HG02763 (cell line): ENCODE data around the gene ZMYND19.
"Not testable (repeated sequence)": the region's sequence is repeated elsewhere in the genome, so short reads cannot be mapped to it uniquely, and the experiment has no call there.

Experiments used
- ATAC-seq: cut with Tn5 transposase; IDR thresholded peaks from one replicate; pipeline ENCODE4 v1.9.1; 2021; ENCODE audit warnings: mild to moderate bottlenecking, moderate library complexity; ENCODE audit not compliant: unreplicated experiment

Gene ZMYND19

GRCh38 chr9:137564134-137564533, 26.2 kb downstream of the ZMYND19 start:
- ATAC-seq, result no peak

DNA sequence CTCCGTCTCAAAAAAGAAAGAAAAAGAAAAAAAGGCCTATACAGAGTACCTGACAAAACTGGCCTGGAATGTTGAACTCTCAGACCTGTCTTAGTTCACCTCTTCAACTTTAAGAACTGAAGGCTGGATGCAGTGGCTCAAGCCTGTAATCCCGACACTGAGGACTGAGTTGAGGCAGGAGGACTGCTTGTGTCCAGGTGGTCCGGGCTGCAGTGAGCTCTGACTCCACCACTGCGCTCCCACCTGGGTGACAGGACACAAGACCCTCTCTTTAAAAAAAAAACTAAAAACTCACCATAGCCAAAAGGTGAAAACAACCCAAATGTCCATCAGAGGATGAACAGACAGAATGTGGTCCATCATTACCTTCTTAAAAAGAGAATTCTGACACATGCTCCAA, 32.2 kb downstream of the ZMYND19 start:
- no peak for ATAC-seq

DNA sequence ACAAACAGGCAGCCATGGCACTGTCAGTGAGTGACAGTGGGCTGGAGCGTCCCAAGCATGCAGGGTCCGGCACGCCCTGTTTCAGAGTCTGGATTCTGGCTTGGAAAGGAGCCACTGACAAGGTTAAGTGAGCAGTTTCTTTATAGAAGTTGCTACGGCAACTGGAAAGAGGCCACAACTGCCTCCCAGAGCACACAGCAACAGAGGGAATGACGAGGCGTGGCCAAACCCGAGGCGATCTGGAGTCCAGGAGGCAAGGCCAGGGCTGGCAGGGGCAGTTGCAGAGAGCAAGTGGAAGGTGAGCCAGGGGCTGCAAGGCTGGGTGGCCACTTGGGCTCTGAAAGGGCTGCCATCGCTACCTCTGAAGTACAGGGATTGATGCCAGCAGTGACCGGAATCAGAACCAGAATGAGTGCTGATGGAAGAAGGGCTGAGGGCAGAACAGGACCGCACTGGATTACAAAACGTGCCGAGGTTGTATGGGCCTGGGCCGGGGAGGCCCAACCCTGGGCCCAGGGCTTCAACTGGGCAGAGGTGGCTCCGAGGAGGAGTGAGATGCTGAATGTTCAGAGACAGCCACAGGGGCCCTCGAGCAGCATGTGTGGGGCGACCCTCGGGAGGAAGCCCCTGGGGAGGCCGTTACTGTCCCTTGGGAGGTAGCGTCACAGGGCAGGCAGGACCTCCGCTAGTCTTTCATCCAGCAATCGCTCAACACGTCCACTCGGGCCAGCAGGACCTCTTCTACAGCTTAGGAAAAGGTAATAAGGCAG, 34.1 kb downstream of the ZMYND19 start:
- ATAC-seq, result no peak

DNA sequence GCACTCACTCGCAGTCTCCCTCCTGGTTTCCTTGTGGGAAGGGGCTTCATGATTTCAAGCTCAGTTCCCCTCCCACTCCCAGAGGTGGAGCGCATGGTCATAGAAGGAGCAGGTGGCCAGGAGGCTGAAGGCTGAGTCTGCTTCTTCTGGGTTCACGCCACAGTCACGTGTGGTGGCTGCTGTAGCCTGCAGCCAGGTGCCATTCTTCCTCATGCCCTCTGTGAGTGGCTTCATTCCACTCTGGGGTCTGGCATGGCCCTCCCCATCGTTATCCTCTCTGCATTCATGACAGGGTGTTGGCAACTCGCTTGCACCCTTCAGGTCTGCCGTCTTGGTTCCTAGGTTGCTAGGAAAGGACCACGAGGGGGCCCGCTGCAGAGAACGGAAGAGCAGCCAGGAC, 35.1 kb downstream of the ZMYND19 start:
- no peak for ATAC-seq

DNA sequence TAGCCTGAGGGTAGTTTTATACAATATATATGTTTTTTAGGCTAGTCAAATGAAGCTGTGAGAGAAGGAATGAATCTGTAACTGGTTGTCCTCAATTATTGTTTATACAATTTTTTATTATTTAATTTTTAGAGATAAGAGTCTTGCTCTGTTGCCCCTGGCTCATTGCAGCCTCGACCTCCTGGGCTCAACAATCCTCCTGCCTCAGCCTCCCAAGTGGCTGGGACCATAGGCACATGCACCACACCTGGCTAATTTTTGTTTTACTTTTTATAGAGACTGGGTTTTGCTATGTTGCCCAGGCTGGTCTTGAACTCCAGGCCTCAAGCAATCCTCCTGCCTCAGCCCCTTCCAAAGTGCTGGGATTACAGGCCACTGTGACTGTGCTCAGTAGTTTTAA, 36.0 kb downstream of the ZMYND19 start:
- no peak for ATAC-seq

DNA sequence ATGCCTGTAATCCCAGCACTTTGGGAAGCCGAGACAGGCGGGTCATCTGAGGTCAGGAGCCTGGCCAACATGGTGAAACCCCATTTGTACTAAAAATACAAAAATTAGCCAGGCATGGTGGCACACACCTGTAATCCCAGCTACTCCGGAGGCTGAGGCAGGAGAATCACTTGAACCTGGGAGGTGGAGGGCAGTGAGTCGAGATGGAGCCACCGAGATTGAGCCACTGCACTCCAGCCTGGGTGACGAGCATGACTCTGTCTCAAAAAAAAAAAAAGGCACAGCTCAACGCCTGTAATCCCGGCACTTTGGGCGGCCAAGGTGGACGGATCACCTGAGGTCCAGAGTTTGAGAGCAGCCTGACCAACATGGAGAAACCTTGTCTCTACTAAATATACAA, 36.7 kb downstream of the ZMYND19 start:
- not testable (repeated sequence) for ATAC-seq

DNA sequence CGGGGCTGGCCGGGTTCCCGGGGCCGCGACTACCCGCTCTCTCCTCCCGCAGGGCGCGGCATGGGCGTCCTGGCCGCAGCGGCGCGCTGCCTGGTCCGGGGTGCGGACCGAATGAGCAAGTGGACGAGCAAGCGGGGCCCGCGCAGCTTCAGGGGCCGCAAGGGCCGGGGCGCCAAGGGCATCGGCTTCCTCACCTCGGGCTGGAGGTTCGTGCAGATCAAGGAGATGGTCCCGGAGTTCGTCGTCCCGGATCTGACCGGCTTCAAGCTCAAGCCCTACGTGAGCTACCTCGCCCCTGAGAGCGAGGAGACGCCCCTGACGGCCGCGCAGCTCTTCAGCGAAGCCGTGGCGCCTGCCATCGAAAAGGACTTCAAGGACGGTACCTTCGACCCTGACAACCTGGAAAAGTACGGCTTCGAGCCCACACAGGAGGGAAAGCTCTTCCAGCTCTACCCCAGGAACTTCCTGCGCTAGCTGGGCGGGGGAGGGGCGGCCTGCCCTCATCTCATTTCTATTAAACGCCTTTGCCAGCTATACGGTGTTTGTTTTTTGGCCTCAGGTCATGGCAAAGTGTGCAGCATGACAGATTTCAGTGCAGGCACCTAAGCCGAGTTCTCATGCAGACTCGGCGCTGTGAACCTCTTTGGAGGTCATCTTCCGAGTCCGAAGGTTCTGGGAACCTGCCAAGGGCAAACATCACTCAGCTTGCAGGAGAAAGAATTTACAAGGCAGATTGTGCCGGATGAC, 38.1 kb downstream of the ZMYND19 start:
- peak; percentile 23 for ATAC-seq

- peak; percentile 76 for ATAC-seq
Observed at GRCh38 chr9:137551264-137552021, 38.9 kb downstream of the ZMYND19 start, which contains the start of gene MRPL41. Gene MRPL41, plus strand, starts transcription at chr9:137551879. Its CDS starts 203 bp downstream, at chr9:137552082.

DNA sequence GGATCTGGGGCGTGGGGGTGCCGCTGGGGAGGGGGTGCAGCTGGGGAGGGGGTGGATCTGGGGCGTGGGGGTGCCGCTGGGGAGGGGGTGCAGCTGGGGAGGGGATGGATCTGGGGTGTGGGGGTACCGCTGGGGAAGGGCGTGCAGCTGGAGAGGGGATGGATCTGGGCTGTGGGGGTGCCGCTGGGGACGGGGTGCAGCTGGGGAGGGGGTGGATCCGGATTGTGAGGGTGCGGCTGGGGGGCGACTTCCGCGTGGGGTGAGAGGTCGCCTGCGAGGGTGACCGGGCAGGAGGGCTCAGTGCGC, 39.4 kb downstream of the ZMYND19 start:
- ATAC-seq, result not testable (repeated sequence)

DNA sequence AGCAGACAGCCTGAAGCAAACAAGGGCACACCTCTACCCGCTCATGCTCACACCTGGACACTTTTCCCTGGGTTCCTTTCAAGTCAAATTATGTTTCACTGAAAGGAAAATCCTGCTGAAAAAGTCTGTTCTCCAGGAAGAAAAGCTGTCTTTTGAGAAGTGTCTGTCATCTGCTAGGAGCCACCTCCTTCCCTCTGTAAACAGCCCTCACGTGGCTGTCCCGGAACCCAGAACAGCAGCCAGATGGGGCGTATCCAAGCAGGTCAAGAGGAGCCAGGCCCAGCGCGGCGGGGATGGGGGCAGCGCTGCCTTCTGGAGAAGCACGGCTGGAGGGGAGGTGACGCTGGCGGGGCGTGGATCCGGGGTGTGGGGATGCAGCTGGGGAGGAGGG, 40.1 kb downstream of the ZMYND19 start, which contains the start of gene PNPLA7:
Gene PNPLA7 (minus strand): TSS at position 172 of the 391 bp plus-strand sequence. CDS start 205 bp downstream, outside the sequence.
- no peak for ATAC-seq

GRCh38 chr9:137547687-137548543, 42.4 kb downstream of the ZMYND19 start:
- no peak for ATAC-seq

DNA sequence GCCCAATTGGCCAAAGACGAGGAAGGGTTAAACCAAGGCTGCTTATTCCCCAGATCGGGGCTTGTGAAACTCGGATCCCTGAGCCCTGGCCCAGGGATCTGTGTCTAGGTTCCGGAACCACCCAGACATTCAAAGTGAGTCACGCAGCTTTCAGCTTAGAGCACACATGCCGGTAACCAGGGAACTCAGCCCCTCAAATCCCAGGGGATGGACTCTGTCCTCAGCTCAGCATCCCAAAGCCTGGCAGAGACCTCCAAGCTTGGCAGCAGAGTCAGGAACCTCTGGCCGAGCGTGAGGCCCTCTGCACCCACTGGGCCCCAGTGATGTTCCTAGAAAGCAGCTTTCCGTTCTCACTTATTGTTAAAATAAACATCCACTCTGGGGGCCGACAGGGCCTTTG, 45.2 kb downstream of the ZMYND19 start:
- ATAC-seq, result no peak

- ATAC-seq, result no peak
Observed at GRCh38 chr9:137544176-137544760, 46.0 kb downstream of the ZMYND19 start.

DNA sequence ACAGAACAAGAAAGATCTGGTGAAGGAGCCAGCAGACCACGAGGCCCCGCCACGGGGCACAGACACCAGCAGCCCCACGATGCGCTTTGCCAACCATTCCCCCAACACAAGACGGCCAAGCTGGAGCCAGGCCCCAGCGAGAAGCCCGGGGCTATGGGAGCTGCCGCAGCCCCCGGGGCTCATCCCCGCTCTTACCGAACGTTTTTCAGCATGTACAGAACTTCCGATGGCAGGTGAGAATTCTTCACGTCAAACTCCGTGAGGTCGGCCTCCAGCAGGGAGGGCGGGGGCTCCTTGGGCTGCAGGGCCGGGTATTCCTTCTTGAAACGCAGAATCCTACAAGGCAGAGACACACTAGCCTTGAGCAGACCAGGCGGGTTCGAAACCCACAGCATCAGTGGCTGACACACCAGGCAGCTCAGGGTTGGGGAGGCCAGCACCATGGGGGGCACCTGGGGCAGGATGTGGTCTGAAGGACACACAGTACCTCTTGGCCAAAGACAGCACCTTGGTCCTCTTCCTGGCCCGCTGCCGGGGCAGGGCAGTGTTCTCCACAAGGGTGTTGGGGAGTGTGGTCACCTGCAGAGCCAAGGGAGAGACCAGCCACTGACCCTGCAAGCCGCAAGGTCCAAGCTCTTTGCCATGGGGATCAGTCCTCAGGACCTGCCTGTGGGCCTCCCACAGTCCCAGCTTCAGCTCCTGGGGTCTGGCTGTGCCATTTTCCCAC, 46.9 kb downstream of the ZMYND19 start:
- ATAC-seq, result no peak

GRCh38 chr9:137542486-137542885, 47.8 kb downstream of the ZMYND19 start:
- no peak for ATAC-seq

DNA sequence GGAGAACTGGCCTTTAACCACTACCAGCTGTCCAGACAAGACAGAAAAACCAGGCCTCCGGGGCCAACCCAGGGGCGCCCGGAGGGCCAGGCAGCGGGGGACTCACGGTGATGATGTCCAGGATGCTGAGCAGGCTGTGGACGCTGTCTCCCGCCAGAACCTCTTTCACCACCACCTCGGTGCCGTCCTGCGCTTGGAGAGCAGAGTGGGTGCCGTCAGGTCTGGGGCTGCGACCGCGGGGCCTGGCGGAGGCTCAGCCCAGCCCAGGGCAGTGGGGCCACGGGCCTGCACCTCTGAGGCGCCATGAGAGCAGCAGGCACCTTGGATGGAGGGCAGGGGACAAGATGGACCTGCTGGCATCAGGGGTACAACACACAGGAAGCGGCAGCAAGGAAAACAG, 49.8 kb downstream of the ZMYND19 start:
- ATAC-seq, result no peak

DNA sequence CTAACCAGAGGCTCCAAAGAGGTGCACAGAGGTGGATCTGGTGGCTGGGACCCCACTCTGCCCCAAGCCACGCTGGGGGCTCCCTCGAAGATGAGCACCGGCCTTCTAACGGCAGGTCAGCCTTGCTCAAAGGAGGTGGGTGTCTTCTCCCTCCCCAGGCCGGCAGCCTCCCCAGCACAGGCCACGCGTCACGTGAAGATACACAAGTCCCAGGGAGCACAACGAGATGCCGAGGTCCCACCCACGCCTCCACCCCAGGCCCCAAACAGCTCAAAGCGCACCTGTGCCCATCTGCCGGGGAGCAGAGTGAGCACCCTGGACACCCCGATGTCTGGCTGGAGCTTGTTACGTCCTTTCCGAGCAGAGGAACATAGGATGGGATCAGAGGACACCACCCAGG, 52.3 kb downstream of the ZMYND19 start:
- no peak for ATAC-seq

DNA sequence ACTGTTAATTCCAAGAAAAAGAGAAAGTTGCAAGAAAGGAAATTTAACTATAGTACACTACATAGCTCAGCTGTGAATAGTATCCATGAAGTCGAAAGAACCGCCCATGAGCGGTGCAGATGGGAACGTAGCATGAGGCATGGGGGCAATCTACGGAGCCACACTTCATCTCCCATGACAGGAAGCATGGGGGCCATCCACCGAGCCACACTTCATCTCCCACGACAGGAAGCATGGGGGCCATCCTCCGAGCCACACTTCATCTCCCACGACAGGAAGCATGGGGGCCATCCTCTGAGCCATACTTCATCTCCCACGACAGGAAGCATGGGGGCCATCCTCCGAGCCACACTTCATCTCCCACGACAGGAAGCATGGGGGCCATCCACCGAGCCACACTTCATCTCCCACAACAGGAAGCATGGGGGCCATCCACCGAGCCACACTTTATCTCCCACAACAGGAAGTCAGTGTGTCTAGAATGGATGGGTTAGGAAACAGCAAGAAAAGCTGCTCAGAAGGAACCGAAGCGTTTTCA, 53.6 kb downstream of the ZMYND19 start:
- not testable (repeated sequence) for ATAC-seq

DNA sequence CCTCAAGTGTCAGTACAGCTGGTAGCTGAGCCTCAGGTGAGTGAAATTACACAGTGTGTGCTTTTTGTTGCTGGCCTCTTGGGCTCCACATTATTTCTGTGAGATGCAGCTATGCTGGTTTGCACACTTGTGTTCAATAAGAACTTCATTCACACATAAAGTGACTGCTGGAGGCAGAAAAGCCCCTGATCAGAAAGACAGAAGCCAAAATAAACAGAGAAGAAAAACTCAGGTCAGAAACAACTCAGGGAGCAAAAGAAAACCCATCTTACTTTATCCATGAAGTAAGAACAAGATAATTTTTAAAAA, 55.2 kb downstream of the ZMYND19 start:
- no peak for ATAC-seq
